ENCODE measurements around the gene SPINT3.

The SPINT3 gene

GRCh38 chr20:45538209-45538799 is 22.9 kb upstream of the SPINT3 start:
- peaks cover 12% of the 10 kb centered on the region; the same call in 1 of the 2 replicates for H3K27me3 ChIP-seq (ENCODE audit: control insufficient read depth, insufficient read depth, low read length)
- H3K36me3 ChIP-seq (ENCODE audit: control insufficient read depth, insufficient read depth, low read length): no peaks in the 10 kb centered on the region
- H3K4me1 ChIP-seq (ENCODE audit: control insufficient read depth, insufficient read depth, low read length): 0 out of 2 replicates have a peak, but pooled peaks cover 8% of the 10 kb centered on the region
- H3K9me3 ChIP-seq (ENCODE audit: control insufficient read depth, insufficient read depth, low read depth, low read length): no peaks in the 10 kb centered on the region
- H3K27ac ChIP-seq (ENCODE audit: low read depth, low read length): no peak overlapping the region
- no peak overlapping the region for H3K9ac ChIP-seq (ENCODE audit: low read length)
- no peak overlapping the region for H3K4me3 ChIP-seq (ENCODE audit: low read depth, low read length)

- no peaks in the 10 kb centered on the region for H3K36me3 ChIP-seq (ENCODE audit: control insufficient read depth, insufficient read depth, low read length)
- H3K9ac ChIP-seq (ENCODE audit: low read length): no peak overlapping the region
- peaks cover 39% of the 10 kb centered on the region for H3K27me3 ChIP-seq (ENCODE audit: control insufficient read depth, insufficient read depth, low read length)
- H3K4me3 ChIP-seq (ENCODE audit: low read depth, low read length): no peak overlapping the region
- H3K4me1 ChIP-seq (ENCODE audit: control insufficient read depth, insufficient read depth, low read length): no peaks in the 10 kb centered on the region
- no peaks in the 10 kb centered on the region for H3K9me3 ChIP-seq (ENCODE audit: control insufficient read depth, insufficient read depth, low read depth, low read length)
- no peak overlapping the region for H3K27ac ChIP-seq (ENCODE audit: low read depth, low read length)
Observed at GRCh38 chr20:45527294-45527693, 11.9 kb upstream of the SPINT3 start.

- Histone ChIP-seq H3K27me3 (ENCODE audit: control insufficient read depth, insufficient read depth, low read length) (peaks cover 45% of the 10 kb centered on the region), H3K27ac (ENCODE audit: low read depth, low read length) (no peak overlapping the region), H3K4me1 (ENCODE audit: control insufficient read depth, insufficient read depth, low read length) (no peaks in the 10 kb centered on the region), H3K9me3 (ENCODE audit: control insufficient read depth, insufficient read depth, low read depth, low read length) (no peaks in the 10 kb centered on the region), H3K36me3 (ENCODE audit: control insufficient read depth, insufficient read depth, low read length) (no peaks in the 10 kb centered on the region), H3K9ac (ENCODE audit: low read length) (no peak overlapping the region), H3K4me3 (ENCODE audit: low read depth, low read length) (no peak overlapping the region)
Observed at GRCh38 chr20:45523821-45524220, 8.4 kb upstream of the SPINT3 start.

GRCh38 chr20:45518282-45518681 is 2.9 kb upstream of the SPINT3 start:
- H3K27me3 ChIP-seq (ENCODE audit: control insufficient read depth, insufficient read depth, low read length): peaks cover 22% of the 10 kb centered on the region

GRCh38 chr20:45510242-45510862 is 5.1 kb downstream of the SPINT3 start:
- no peaks in the 10 kb centered on the region for H3K4me1 ChIP-seq (ENCODE audit: control insufficient read depth, insufficient read depth, low read length)
- no peaks in the 10 kb centered on the region for H3K36me3 ChIP-seq (ENCODE audit: control insufficient read depth, insufficient read depth, low read length)
- no peak overlapping the region for H3K4me3 ChIP-seq (ENCODE audit: low read depth, low read length)
- no peak overlapping the region for H3K9ac ChIP-seq (ENCODE audit: low read length)
- H3K9me3 ChIP-seq (ENCODE audit: control insufficient read depth, insufficient read depth, low read depth, low read length): no peaks in the 10 kb centered on the region
- H3K27ac ChIP-seq (ENCODE audit: low read depth, low read length): no peak overlapping the region
- H3K27me3 ChIP-seq (ENCODE audit: control insufficient read depth, insufficient read depth, low read length): peaks cover 20% of the 10 kb centered on the region; the same call in 1 of the 2 replicates

More at GRCh38 chr20:45518282-45518681, 2.9 kb upstream of the SPINT3 start:
- H3K4me3 ChIP-seq (ENCODE audit: low read depth, low read length): no peak overlapping the region
- H3K9me3 ChIP-seq (ENCODE audit: control insufficient read depth, insufficient read depth, low read depth, low read length): no peaks in the 10 kb centered on the region
- no peak overlapping the region for H3K9ac ChIP-seq (ENCODE audit: low read length)
- no peak overlapping the region for H3K27ac ChIP-seq (ENCODE audit: low read depth, low read length)
- H3K4me1 ChIP-seq (ENCODE audit: control insufficient read depth, insufficient read depth, low read length): no peaks in the 10 kb centered on the region
- H3K36me3 ChIP-seq (ENCODE audit: control insufficient read depth, insufficient read depth, low read length): no peaks in the 10 kb centered on the region

GRCh38 chr20:45509091-45509490 is 6.3 kb downstream of the SPINT3 start:
- no peak overlapping the region for H3K4me3 ChIP-seq (ENCODE audit: low read depth, low read length)
- H3K4me1 ChIP-seq (ENCODE audit: control insufficient read depth, insufficient read depth, low read length): no peaks in the 10 kb centered on the region
- H3K27me3 ChIP-seq (ENCODE audit: control insufficient read depth, insufficient read depth, low read length): peaks cover 23% of the 10 kb centered on the region; the same call in 1 of the 2 replicates
- H3K9me3 ChIP-seq (ENCODE audit: control insufficient read depth, insufficient read depth, low read depth, low read length): no peaks in the 10 kb centered on the region
- no peak overlapping the region for H3K9ac ChIP-seq (ENCODE audit: low read length)
- H3K36me3 ChIP-seq (ENCODE audit: control insufficient read depth, insufficient read depth, low read length): no peaks in the 10 kb centered on the region
- H3K27ac ChIP-seq (ENCODE audit: low read depth, low read length): no peak overlapping the region

GRCh38 chr20:45508068-45508886 is 7.1 kb downstream of the SPINT3 start:
- peaks cover 16% of the 10 kb centered on the region; the same call in 1 of the 2 replicates for H3K27me3 ChIP-seq (ENCODE audit: control insufficient read depth, insufficient read depth, low read length)
- H3K9ac ChIP-seq (ENCODE audit: low read length): no peak overlapping the region
- no peaks in the 10 kb centered on the region for H3K4me1 ChIP-seq (ENCODE audit: control insufficient read depth, insufficient read depth, low read length)
- no peak overlapping the region for H3K27ac ChIP-seq (ENCODE audit: low read depth, low read length)
- no peaks in the 10 kb centered on the region for H3K36me3 ChIP-seq (ENCODE audit: control insufficient read depth, insufficient read depth, low read length)
- no peak overlapping the region for H3K4me3 ChIP-seq (ENCODE audit: low read depth, low read length)
- no peaks in the 10 kb centered on the region for H3K9me3 ChIP-seq (ENCODE audit: control insufficient read depth, insufficient read depth, low read depth, low read length)

- H3K36me3 ChIP-seq (ENCODE audit: control insufficient read depth, insufficient read depth, low read length): no peaks in the 10 kb centered on the region
- no peak overlapping the region for H3K4me3 ChIP-seq (ENCODE audit: low read depth, low read length)
- no peak overlapping the region for H3K27ac ChIP-seq (ENCODE audit: low read depth, low read length)
- H3K4me1 ChIP-seq (ENCODE audit: control insufficient read depth, insufficient read depth, low read length): no peaks in the 10 kb centered on the region
- no peaks in the 10 kb centered on the region for H3K9me3 ChIP-seq (ENCODE audit: control insufficient read depth, insufficient read depth, low read depth, low read length)
- no peak overlapping the region for H3K9ac ChIP-seq (ENCODE audit: low read length)
- H3K27me3 ChIP-seq (ENCODE audit: control insufficient read depth, insufficient read depth, low read length): peaks cover 8% of the 10 kb centered on the region; the same call in 1 of the 2 replicates
Observed at GRCh38 chr20:45507011-45507820, 8.2 kb downstream of the SPINT3 start.

- Histone ChIP-seq H3K9ac (ENCODE audit: low read length) (no peak overlapping the region), H3K27me3 (ENCODE audit: control insufficient read depth, insufficient read depth, low read length) (peaks cover 8% of the 10 kb centered on the region; the same call in 1 of the 2 replicates), H3K9me3 (ENCODE audit: control insufficient read depth, insufficient read depth, low read depth, low read length) (no peaks in the 10 kb centered on the region), H3K4me1 (ENCODE audit: control insufficient read depth, insufficient read depth, low read length) (no peaks in the 10 kb centered on the region), H3K36me3 (ENCODE audit: control insufficient read depth, insufficient read depth, low read length) (no peaks in the 10 kb centered on the region), H3K27ac (ENCODE audit: low read depth, low read length) (no peak overlapping the region), H3K4me3 (ENCODE audit: low read depth, low read length) (no peak overlapping the region)
Observed at GRCh38 chr20:45506398-45506797, 9.0 kb downstream of the SPINT3 start.

- Histone ChIP-seq H3K27ac (ENCODE audit: low read depth, low read length) (no peak overlapping the region), H3K4me3 (ENCODE audit: low read depth, low read length) (no peak overlapping the region), H3K27me3 (ENCODE audit: control insufficient read depth, insufficient read depth, low read length) (peaks cover 4% of the 10 kb centered on the region; the same call in 1 of the 2 replicates), H3K4me1 (ENCODE audit: control insufficient read depth, insufficient read depth, low read length) (no peaks in the 10 kb centered on the region; the same call in 1 of the 2 replicates), H3K9me3 (ENCODE audit: control insufficient read depth, insufficient read depth, low read depth, low read length) (no peaks in the 10 kb centered on the region), H3K36me3 (ENCODE audit: control insufficient read depth, insufficient read depth, low read length) (no peaks in the 10 kb centered on the region), H3K9ac (ENCODE audit: low read length) (no peak overlapping the region)
Observed at GRCh38 chr20:45503403-45503802, 12.0 kb downstream of the SPINT3 start.

Data from HUES6 (cell line).